Right cardiac atrium (tissue), 5 donors: ENCODE measurements around the gene RALGPS1. TPM values are rescaled to one million over a fixed set of nuclear protein-coding genes. Genes with fewer than 3 reads are reported as not detected.

Experiments used
- ATAC-seq, 2 donors: fragments of 200-7000 bp; cut with Tn5 transposase; one replicate each; pipeline versions ENCODE4 v1.8.0 to v1.9.1; 2020; ENCODE audit warnings: moderate library complexity in 2 of 2, mild to moderate bottlenecking in 1 of 2
- DNase-seq, 3 donors: peaks; one replicate each; pipeline ENCODE4 v3.0.0-alpha.2; 2020
- H3K27ac ChIP-seq: one replicate; pipeline ENCODE4 v1.5.1; 2013; ENCODE audit warnings: mild to moderate bottlenecking, low read length, control low read depth, moderate library complexity
- H3K27me3 ChIP-seq: one replicate; pipeline ENCODE4 v1.6.1; 2013; ENCODE audit not compliant: control insufficient read depth, insufficient read depth
- H3K4me1 ChIP-seq: one replicate; pipeline ENCODE4 v1.6.1; 2013; ENCODE audit warnings: low read length; ENCODE audit not compliant: control insufficient read depth, insufficient read depth
- H3K4me3 ChIP-seq: one replicate; pipeline ENCODE4 v1.5.1; 2013; ENCODE audit warnings: low read length, control low read depth
- H3K9me3 ChIP-seq: one replicate; pipeline ENCODE4 v1.6.1; 2013; ENCODE audit warnings: low read length; ENCODE audit not compliant: control insufficient read depth
- WGBS: extraction: QIAGEN DNeasy Blood & Tissue Kit; methylation state at CpG from one replicate; pipeline ENCODE4 v1.1.7; 2013; 5-methylcytosine and 5-hydroxymethylcytosine counted together
- intact Hi-C, 4 donors: fragments of 100-400 bp; cut with DNase I; formaldehyde crosslinking; loops; one replicate each; pipeline versions ENCODE4 v1.11.0 to v1.14.0; 2022 to 2023
- polyA plus RNA-seq: library from polyadenylated mRNA; stranded (reverse); fragments of 200-250 nt; gene quantifications from one replicate; pipeline ENCODE4 v1.2.3, GENCODE V29; 2013
- total RNA-seq, 4 donors: library from RNA; stranded (reverse); fragmentation: NEBNext Ultra II Directional; extraction: Animal tissue kit (Norgen Biotek cat#: 25700); gene quantifications; one replicate each; pipeline ENCODE4 v1.2.1, GENCODE V29; 2021
- donor health status: healthy with polysubstance abuse.
- donor health status: DM: no; HTN: yes; CAD: no.
- donor health status: DM: no; HTN: no; CAD: no.
- donor health status: DM: no; HTN: yes; CAD: no; lungs with severe emphysema.
- donor health status: DM: yes; HTN: yes; CAD: no.

Gene RALGPS1
- total and polyA plus RNA-seq, 5 donors, result 10.8 to 19.5 (median 16.3) TPM

GRCh38 chr9:127249877-127250276 is 335.3 kb downstream of the RALGPS1 start:
- 89% methylated on average over 5 of the region's 5 CpGs for WGBS
- Histone ChIP-seq H3K27me3 (no peaks in the 10 kb centered on the region), H3K4me3 (no peak overlapping the region), H3K4me1 (peaks cover 5% of the 10 kb centered on the region), H3K9me3 (no peaks in the 10 kb centered on the region), H3K27ac (no peak overlapping the region)
- no peak for DNase-seq
- no peak for ATAC-seq
- intact Hi-C loops, result no loop called here

GRCh38 chr9:127250896-127251391 is 336.4 kb downstream of the RALGPS1 start:
- intact Hi-C loops, result no loop called here
- Histone ChIP-seq H3K9me3 (no peaks in the 10 kb centered on the region), H3K4me3 (no peak overlapping the region), H3K4me1 (peaks cover 5% of the 10 kb centered on the region), H3K27ac (peak overlapping the region; percentile 32), H3K27me3 (no peaks in the 10 kb centered on the region)
- DNase-seq (no peak), ATAC-seq (peak in 1 of 2 donors; percentile 68)
- 64% methylated on average over 3 of the region's 3 CpGs for WGBS

GRCh38 chr9:127252410-127253318 is 338.1 kb downstream of the RALGPS1 start:
- H3K27me3 ChIP-seq, result no peaks in the 10 kb centered on the region
- no peak overlapping the region for H3K4me3 ChIP-seq
- intact Hi-C loops, result no loop called here
- no peaks in the 10 kb centered on the region for H3K9me3 ChIP-seq
- ATAC-seq (no peak), DNase-seq (no peak)
- peaks cover 5% of the 10 kb centered on the region for H3K4me1 ChIP-seq
- H3K27ac ChIP-seq, result no peak overlapping the region
- WGBS, result 92% methylated on average over 4 of the region's 4 CpGs

- intact Hi-C loops, result no loop called here
- Histone ChIP-seq H3K9me3 (no peaks in the 10 kb centered on the region), H3K4me1 (peaks cover 5% of the 10 kb centered on the region), H3K27me3 (no peaks in the 10 kb centered on the region), H3K4me3 (no peak overlapping the region), H3K27ac (no peak overlapping the region)
- DNase-seq (no peak), ATAC-seq (no peak)
- WGBS, result 91% methylated on average over 2 of the region's 2 CpGs
These were observed 338.9 kb downstream of the RALGPS1 start for GRCh38 chr9:127253446-127253845.

- Histone ChIP-seq H3K4me1 (peaks cover 2% of the 10 kb centered on the region), H3K9me3 (no peaks in the 10 kb centered on the region), H3K27me3 (no peaks in the 10 kb centered on the region), H3K27ac (no peak overlapping the region), H3K4me3 (no peak overlapping the region)
- DNase-seq (no peak), ATAC-seq (no peak)
- intact Hi-C loops, result no loop called here
These were observed 341.1 kb downstream of the RALGPS1 start for GRCh38 chr9:127255692-127256091.

- no peak for DNase-seq
- ATAC-seq, result no peak
- WGBS, result 86% methylated on average over 5 of the region's 5 CpGs
These were observed 341.7 kb downstream of the RALGPS1 start for GRCh38 chr9:127256324-127256723.

GRCh38 chr9:127258606-127259471 is 344.3 kb downstream of the RALGPS1 start:
- intact Hi-C loops, result no loop called here
- no peaks in the 10 kb centered on the region for H3K9me3 ChIP-seq
- ATAC-seq, result peak; percentile 34 to 63
- no peaks in the 10 kb centered on the region for H3K27me3 ChIP-seq
- no peak overlapping the region for H3K4me3 ChIP-seq
- peaks cover 3% of the 10 kb centered on the region for H3K4me1 ChIP-seq
- WGBS, result 51% methylated on average over 7 of the region's 7 CpGs
- DNase-seq, result no peak
- H3K27ac ChIP-seq, result peak overlapping the region; percentile 34

More at GRCh38 chr9:127256324-127256723, 341.7 kb downstream of the RALGPS1 start:
- Histone ChIP-seq H3K27ac (no peak overlapping the region), H3K9me3 (no peaks in the 10 kb centered on the region), H3K4me3 (no peak overlapping the region), H3K4me1 (peaks cover 1% of the 10 kb centered on the region), H3K27me3 (no peaks in the 10 kb centered on the region)
- intact Hi-C loops, result no loop called here

- intact Hi-C loops, result no loop called here
- DNase-seq (no peak), ATAC-seq (no peak)
- Histone ChIP-seq H3K4me1 (peaks cover 3% of the 10 kb centered on the region), H3K27me3 (no peaks in the 10 kb centered on the region), H3K4me3 (no peak overlapping the region), H3K27ac (no peak overlapping the region), H3K9me3 (no peaks in the 10 kb centered on the region)
These were observed 348.0 kb downstream of the RALGPS1 start for GRCh38 chr9:127262602-127263001.

- no peak for ATAC-seq
These were observed 348.7 kb downstream of the RALGPS1 start for GRCh38 chr9:127263237-127263636.

GRCh38 chr9:127263664-127264063 is 349.1 kb downstream of the RALGPS1 start:
- DNase-seq, result peak in 1 of 3 donors; percentile 20
- Histone ChIP-seq H3K27ac (no peak overlapping the region), H3K4me3 (no peak overlapping the region), H3K4me1 (peaks cover 3% of the 10 kb centered on the region), H3K27me3 (no peaks in the 10 kb centered on the region), H3K9me3 (no peaks in the 10 kb centered on the region)
- intact Hi-C loops, result no loop called here
- peak; percentile 64 to 71 for ATAC-seq

More at GRCh38 chr9:127263237-127263636, 348.7 kb downstream of the RALGPS1 start:
- Histone ChIP-seq H3K27me3 (no peaks in the 10 kb centered on the region), H3K4me1 (peaks cover 3% of the 10 kb centered on the region), H3K27ac (no peak overlapping the region), H3K4me3 (no peak overlapping the region), H3K9me3 (no peaks in the 10 kb centered on the region)
- WGBS, result 88% methylated on average over 9 of the region's 9 CpGs
- DNase-seq, result peak in 1 of 3 donors; percentile 56
- intact Hi-C loops, result no loop called here
